Heart right ventricle (tissue), 16 donors: ENCODE results near the gene BMERB1. TPM values are rescaled to one million over a fixed set of nuclear protein-coding genes. Genes with fewer than 3 reads are reported as not detected.
A peak's percentile ranks its signal among the peaks of the same experiment; 100 is the strongest.

ENCODE experiments used
- ATAC-seq, 8 donors: fragments of 200-7000 bp; cut with Tn5 transposase; one replicate each; pipeline ENCODE4 v1.9.1; 2020; ENCODE audit warnings: mild to moderate bottlenecking in 8 of 8, moderate library complexity in 8 of 8, moderate number of reproducible peaks in 1 of 8
- DNase-seq, 2 donors: peaks; one replicate each; pipeline ENCODE4 v3.0.0-alpha.2; 2020
- H3K27ac ChIP-seq, 10 donors: fragments of 200-600 bp; sonication (generic) in 2 of 10; one replicate each; pipeline versions ENCODE4 v1.5.0 to v1.8.0; 2020 to 2022; ENCODE audit warnings: mild to moderate bottlenecking in 3 of 10
- H3K27me3 ChIP-seq, 7 donors: fragments of 200-600 bp; one replicate each; pipeline ENCODE4 v1.8.0; 2021 to 2022; ENCODE audit warnings: mild to moderate bottlenecking in 2 of 7
- H3K36me3 ChIP-seq, 9 donors: fragments of 200-600 bp; sonication (generic) in 1 of 9; one replicate each; pipeline versions ENCODE4 v1.5.0 to v1.8.0; 2020 to 2022; ENCODE audit warnings: mild to moderate bottlenecking in 2 of 9
- H3K4me1 ChIP-seq, 9 donors: fragments of 200-600 bp; sonication (generic) in 1 of 9; one replicate each; pipeline versions ENCODE4 v1.5.0 to v1.8.0; 2020 to 2022; ENCODE audit warnings: mild to moderate bottlenecking in 4 of 9
- H3K4me3 ChIP-seq, 10 donors: fragments of 200-600 bp; sonication (generic) in 2 of 10; one replicate each; pipeline versions ENCODE4 v1.5.0 to v1.8.0; 2020 to 2022; ENCODE audit warnings: mild to moderate bottlenecking in 7 of 10, moderate library complexity in 2 of 10
- H3K9me3 ChIP-seq, 11 donors: fragments of 200-600 bp in 10 of 11; sonication (generic) in 2 of 11; one replicate each; pipeline versions ENCODE4 v1.5.0 to v1.8.0; 2013 to 2022; ENCODE audit warnings: mild to moderate bottlenecking in 2 of 11, control low read depth in 1 of 11, moderate library complexity in 1 of 11
- CTCF ChIP-seq, 9 donors: fragments of 200-600 bp; sonication (generic) in 2 of 9; IDR thresholded peaks; one replicate each; pipeline versions ENCODE4 v1.5.0 to v1.8.0; 2021 to 2022; ENCODE audit warnings: antibody characterized with exemption in 9 of 9, mild to moderate bottlenecking in 5 of 9, moderate library complexity in 1 of 9
- WGBS, 2 donors: extraction: QIAGEN DNeasy Blood & Tissue Kit; methylation state at CpG; one replicate each; pipeline ENCODE4 v1.1.7; 2013; ENCODE audit warnings: inconsistent platforms in 1 of 2; 5-methylcytosine and 5-hydroxymethylcytosine counted together
- intact Hi-C, 10 donors: fragments of 100-400 bp; cut with DNase I; formaldehyde crosslinking; loops; one replicate each; pipeline versions ENCODE4 v1.11.1 to v1.14.2; 2022
- polyA plus RNA-seq, 2 donors: library from polyadenylated mRNA; stranded (reverse); fragments of 200-250 nt; gene quantifications; one replicate each; pipeline ENCODE4 v1.2.3, GENCODE V29; 2013
- total RNA-seq, 10 donors: library from RNA; stranded (reverse); fragmentation: NEBNext Ultra II Directional in 3 of 10; extraction: Animal tissue kit (Norgen Biotek cat#: 25700) in 3 of 10; gene quantifications; one replicate each; pipeline versions ENCODE4 v1.2.1 to v1.2.4, GENCODE V29; 2021 to 2023
- donor health status: Arrhythmogenic right ventricular cardiomyopathy.
- donor health status: ischemic (EF 13 %, LVEDD 7.1; RV severe dilation, severe dysfunction).
- donor health status: healthy with polysubstance abuse.
- donor health status: DM: no; HTN: yes; CAD: no.
- donor health status: DM: no; HTN: no; CAD: no.
- donor health status: ischemic (EF 25% LVEDD 6.9; RV normal size, moderate dysfunction).
- donor health status: ischemic (EF 25% LVEDD 5.7; RV mildly dilated, moderate dysfunction).
- donor health status: healthy.
- donor health status: DM: yes; HTN: yes; CAD: no.
- donor health status: Ischemic cardiomyopathy.
- donor health status: ischemic (EF 35%, LVEDD 5.7; RV mildly dilated, moderate dysfunction).
- donor health status: nonischemic (EF 11% LVEDD 7.7; RV severe dilation, severe dysfunction).
- donor health status: DM: yes; HTN: yes; CAD: no.
- donor health status: PGD.
- donor health status: ischemic (EF 29% LVEDD 5.4; RV normal size, mild dysfunction).
- donor health status: nonischemic (EF 23%, LVEDD 6.1; RV moderate dilation, normal function).

BMERB1 gene
- total and polyA plus RNA-seq, 12 donors = 16.5 to 121 (median 78.9) TPM

DNA sequence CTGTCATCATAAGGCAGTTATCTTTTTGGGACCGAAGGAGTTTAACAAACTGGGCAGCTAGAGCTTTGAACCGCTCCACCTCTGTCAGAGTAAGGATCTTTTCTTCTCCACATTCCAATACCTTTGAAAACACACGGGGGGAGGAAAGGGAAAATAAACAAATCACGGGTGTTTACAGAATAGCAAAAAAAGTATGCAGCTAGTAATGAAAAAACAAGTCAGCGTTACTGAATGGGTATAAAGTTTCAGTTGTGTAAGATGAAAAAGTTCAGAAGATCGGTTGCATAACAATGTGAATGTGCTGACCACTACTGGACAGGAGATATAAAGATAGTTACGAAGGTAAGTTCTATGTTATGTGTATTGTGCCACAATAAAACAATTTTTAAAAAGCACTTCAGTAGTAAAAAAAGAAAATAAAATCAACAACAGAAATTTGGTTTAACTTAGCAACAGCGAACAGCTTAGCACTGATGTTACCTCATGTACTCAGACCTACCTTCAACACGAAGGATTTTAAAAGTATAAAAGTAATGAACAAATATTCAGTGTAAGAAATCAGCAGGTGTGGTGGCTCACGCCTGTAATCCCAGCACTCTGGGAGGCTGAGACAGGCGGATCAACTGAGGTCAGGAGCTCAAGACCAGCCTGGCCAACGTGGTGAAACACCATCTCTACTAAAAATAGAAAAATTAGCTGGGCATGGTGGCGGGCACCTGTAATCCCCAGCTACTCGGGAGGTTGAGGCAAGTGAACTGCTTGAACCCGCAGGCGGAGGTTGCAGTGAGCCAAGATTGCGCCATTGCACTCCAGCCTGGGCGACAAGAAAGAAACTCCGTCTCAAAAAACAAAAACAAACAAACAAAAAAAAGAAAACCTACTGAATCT lies 174.3 kb downstream of the BMERB1 start:
- peak overlapping the region in 7 of 10 donors; percentile 47 to 81 (median 62) for H3K27ac ChIP-seq
- intact Hi-C loops = loop anchor here in 1 of 10 donors (10.0 kb wide), 1 partner anchor 96 kb away; no protein-coding TSS in a partner anchor

DNA sequence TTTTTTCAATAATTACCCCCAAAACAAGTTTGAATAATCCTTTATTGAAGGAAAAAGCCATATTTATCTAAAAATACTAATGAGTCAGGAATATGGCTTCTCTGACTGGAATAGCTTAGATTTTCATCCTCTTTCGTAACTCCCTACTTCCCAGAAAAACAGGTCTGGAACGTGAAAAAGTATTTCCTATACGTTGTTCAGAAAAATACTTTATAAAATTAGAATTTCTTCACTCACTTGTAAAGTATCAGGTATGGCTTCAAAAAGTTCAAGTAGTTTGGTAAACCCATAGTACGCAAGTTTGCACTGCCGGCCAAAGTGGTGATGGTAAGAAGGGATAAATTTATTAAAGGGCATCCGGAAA lies 174.9 kb downstream of the BMERB1 start:
- H3K27ac ChIP-seq = peak overlapping the region in 1 of 10 donors; percentile 81
- no peak for TF ChIP-seq CTCF (IDR thresholded peaks at IDR 0.05)

More for the DNA sequence above, 174.3 kb downstream of the BMERB1 start:
- ATAC-seq (no peak), DNase-seq (no peak)
- no peak for TF ChIP-seq CTCF (IDR thresholded peaks at IDR 0.05)
- peaks cover 0 to 22% (median 12%) of the 10 kb centered on the region in 9 donors for H3K4me1 ChIP-seq
- H3K4me3 ChIP-seq = no peak overlapping the region
- 89 to 90% methylated on average over 19 of the region's 19 CpGs for WGBS, 2 donors
- no peaks in the 10 kb centered on the region for H3K9me3 ChIP-seq
- H3K36me3 ChIP-seq = peaks cover 0 to 100% (median 59%) of the 10 kb centered on the region in 9 donors
- H3K27me3 ChIP-seq = no peaks in the 10 kb centered on the region

DNA sequence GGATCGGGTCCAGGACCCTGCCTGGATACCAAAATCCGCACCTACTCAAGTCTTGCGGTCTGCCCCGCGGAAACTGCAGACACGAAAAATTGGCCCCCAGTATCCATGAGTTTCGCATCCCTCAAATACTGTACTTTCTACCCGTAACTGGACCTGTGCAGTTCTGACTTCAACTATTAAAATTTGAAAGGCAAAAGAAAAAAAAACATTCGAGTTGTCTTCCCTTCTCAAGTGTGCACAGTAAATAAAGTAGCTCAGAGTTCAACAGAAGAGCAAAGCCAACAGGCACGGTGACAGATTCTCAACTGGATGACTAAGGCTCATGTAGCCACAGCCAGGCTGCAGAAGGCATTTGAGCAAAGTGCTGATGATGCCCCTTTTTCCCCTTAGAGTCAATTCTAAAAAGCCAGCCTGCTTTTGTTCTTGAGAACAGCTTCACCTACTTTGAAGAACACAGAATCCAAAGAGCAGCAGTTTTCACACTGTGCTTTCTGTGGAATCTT lies 176.0 kb downstream of the BMERB1 start:
- TF ChIP-seq CTCF (IDR thresholded peaks at IDR 0.05) = no peak
- H3K27ac ChIP-seq = peak overlapping the region in 1 of 10 donors; percentile 41
- 95 to 96% methylated on average over 10 of the region's 10 CpGs for WGBS, 2 donors
- H3K36me3 ChIP-seq = peaks cover 0 to 100% (median 59%) of the 10 kb centered on the region in 9 donors
- H3K4me3 ChIP-seq = no peak overlapping the region
- intact Hi-C loops = loop anchor here in 1 of 10 donors (10.0 kb wide), 1 partner anchor 176 kb away; the partner anchor contains the start of gene BMERB1
- DNase-seq (no peak), ATAC-seq (no peak)
- H3K4me1 ChIP-seq = peaks cover 0 to 22% (median 12%) of the 10 kb centered on the region in 9 donors
- H3K9me3 ChIP-seq = no peaks in the 10 kb centered on the region
- no peaks in the 10 kb centered on the region for H3K27me3 ChIP-seq

More for the DNA sequence above, 174.9 kb downstream of the BMERB1 start:
- WGBS, 2 donors = 93 to 97% methylated on average over 6 of the region's 6 CpGs
- Histone ChIP-seq H3K27me3 (no peaks in the 10 kb centered on the region), H3K9me3 (no peaks in the 10 kb centered on the region), H3K36me3 (peaks cover 0 to 100% (median 58%) of the 10 kb centered on the region in 9 donors), H3K4me1 (peaks cover 0 to 22% (median 12%) of the 10 kb centered on the region in 9 donors), H3K4me3 (no peak overlapping the region)
- intact Hi-C loops = loop anchor here in 1 of 10 donors (10.0 kb wide), 1 partner anchor 96 kb away; no protein-coding TSS in a partner anchor
- DNase-seq (no peak), ATAC-seq (no peak)

GRCh38 chr16:15611610-15612009 lies 177.2 kb downstream of the BMERB1 start:
- H3K4me1 ChIP-seq = peaks cover 0 to 22% (median 12%) of the 10 kb centered on the region in 9 donors

More at GRCh38 chr16:15611610-15612009, 177.2 kb downstream of the BMERB1 start:
- DNase-seq (no peak), ATAC-seq (no peak)
- Histone ChIP-seq H3K27ac (no peak overlapping the region), H3K36me3 (peaks cover 4 to 100% (median 70%) of the 10 kb centered on the region in 9 donors), H3K27me3 (no peaks in the 10 kb centered on the region), H3K4me3 (no peak overlapping the region), H3K9me3 (no peaks in the 10 kb centered on the region)
- TF ChIP-seq CTCF (IDR thresholded peaks at IDR 0.05) = no peak
- intact Hi-C loops = loop anchor here in 1 of 10 donors (10.0 kb wide), 1 partner anchor 177 kb away; the partner anchor contains the start of gene BMERB1
- 93 to 94% methylated on average over 7 of the region's 7 CpGs for WGBS, 2 donors
